ENCODE results near the gene ERC2. TPM values are rescaled to one million over a fixed set of nuclear protein-coding genes. Genes with fewer than 3 reads are reported as not detected.
"Not testable (repeated sequence)": the region's sequence is repeated elsewhere in the genome, so short reads cannot be mapped to it uniquely, and the experiment has no call there.

ERC2 gene
- total RNA-seq, 1 donor from 2014 or later: 0.99 TPM

GRCh38 chr3:55855311-55855710 lies 613.0 kb downstream of the ERC2 start:
- intact Hi-C loops (cut with micrococcal nuclease): no loop called here

GRCh38 chr3:55854494-55854893 lies 613.8 kb downstream of the ERC2 start:
- H3K4me3 ChIP-seq: no peak overlapping the region
- no peaks in the 10 kb centered on the region for H3K9me3 ChIP-seq (replicated peaks)
- H3K27ac ChIP-seq (replicated peaks): no peak overlapping the region
- intact Hi-C loops (cut with micrococcal nuclease): no loop called here
- DNase-seq: no peak
- TF ChIP-seq CTCF (IDR thresholded peaks at IDR 0.05; ENCODE audit: borderline replicate concordance): no peak
- peaks cover 42% of the 10 kb centered on the region for H3K27me3 ChIP-seq (ENCODE audit: low read depth)
- H3K36me3 ChIP-seq: no peaks in the 10 kb centered on the region
- H3K4me1 ChIP-seq: no peaks in the 10 kb centered on the region

More at GRCh38 chr3:55855311-55855710, 613.0 kb downstream of the ERC2 start:
- DNase-seq: no peak
- H3K36me3 ChIP-seq: no peaks in the 10 kb centered on the region
- no peak overlapping the region for H3K4me3 ChIP-seq
- peaks cover 43% of the 10 kb centered on the region for H3K27me3 ChIP-seq (ENCODE audit: low read depth)
- TF ChIP-seq CTCF (IDR thresholded peaks at IDR 0.05; ENCODE audit: borderline replicate concordance): no peak
- H3K9me3 ChIP-seq (replicated peaks): no peaks in the 10 kb centered on the region
- no peaks in the 10 kb centered on the region for H3K4me1 ChIP-seq
- H3K27ac ChIP-seq (replicated peaks): no peak overlapping the region

GRCh38 chr3:55852326-55852725 lies 615.9 kb downstream of the ERC2 start:
- no peak overlapping the region for H3K27ac ChIP-seq (replicated peaks)
- no peaks in the 10 kb centered on the region for H3K4me1 ChIP-seq
- no peaks in the 10 kb centered on the region for H3K9me3 ChIP-seq (replicated peaks)
- intact Hi-C loops (cut with micrococcal nuclease): no loop called here
- H3K27me3 ChIP-seq (ENCODE audit: low read depth): peaks cover 50% of the 10 kb centered on the region
- no peak for TF ChIP-seq CTCF (IDR thresholded peaks at IDR 0.05; ENCODE audit: borderline replicate concordance)
- H3K36me3 ChIP-seq: no peaks in the 10 kb centered on the region
- no peak overlapping the region for H3K4me3 ChIP-seq
- no peak for DNase-seq

GRCh38 chr3:55842204-55842603 lies 626.1 kb downstream of the ERC2 start:
- H3K36me3 ChIP-seq: no peaks in the 10 kb centered on the region
- no peak for DNase-seq
- TF ChIP-seq CTCF (IDR thresholded peaks at IDR 0.05; ENCODE audit: borderline replicate concordance): no peak
- no peaks in the 10 kb centered on the region for H3K4me1 ChIP-seq
- H3K27me3 ChIP-seq (ENCODE audit: low read depth): peaks cover 22% of the 10 kb centered on the region
- H3K27ac ChIP-seq (replicated peaks): no peak overlapping the region
- peaks cover 27% of the 10 kb centered on the region for H3K9me3 ChIP-seq (replicated peaks)
- no peak overlapping the region for H3K4me3 ChIP-seq
- intact Hi-C loops (cut with micrococcal nuclease): no loop called here

GRCh38 chr3:55831876-55832275 lies 636.4 kb downstream of the ERC2 start:
- H3K27ac ChIP-seq (replicated peaks); H3K27me3 ChIP-seq (ENCODE audit: low read depth); H3K4me3 ChIP-seq; DNase-seq; intact Hi-C loops (cut with micrococcal nuclease); H3K36me3 ChIP-seq; H3K4me1 ChIP-seq: not testable (repeated sequence)
- peaks cover 12% of the 10 kb centered on the region for H3K9me3 ChIP-seq (replicated peaks)

- Histone ChIP-seq H3K4me3 (no peak overlapping the region), H3K9me3 (replicated peaks) (peaks cover 7% of the 10 kb centered on the region), H3K27me3 (ENCODE audit: low read depth) (peaks cover 4% of the 10 kb centered on the region), H3K4me1 (peaks cover 11% of the 10 kb centered on the region), H3K27ac (replicated peaks) (no peak overlapping the region), H3K36me3 (no peaks in the 10 kb centered on the region)
- DNase-seq: no peak
- no peak for TF ChIP-seq CTCF (IDR thresholded peaks at IDR 0.05; ENCODE audit: borderline replicate concordance)
- intact Hi-C loops (cut with micrococcal nuclease): no loop called here
Measured at GRCh38 chr3:55828712-55829111, 639.6 kb downstream of the ERC2 start.
